HG03565 (cell line): ENCODE measurements around the gene BSCL2.
"Not testable (repeated sequence)": the region's sequence is repeated elsewhere in the genome, so short reads cannot be mapped to it uniquely, and the experiment has no call there.

Source experiments
- ATAC-seq: cut with Tn5 transposase; IDR thresholded peaks from one replicate; pipeline ENCODE4 v1.9.1; 2021; ENCODE audit warnings: mild to moderate bottlenecking, moderate library complexity; ENCODE audit not compliant: unreplicated experiment

Gene BSCL2

GRCh38 chr11:62719302-62719978 is 12.2 kb upstream of the BSCL2 start:
- no peak for ATAC-seq

- ATAC-seq, result no peak
Observed at GRCh38 chr11:62716816-62717215, 9.6 kb upstream of the BSCL2 start.

GRCh38 chr11:62716206-62716605 is 9.0 kb upstream of the BSCL2 start:
- no peak for ATAC-seq

- no peak for ATAC-seq
Observed at GRCh38 chr11:62715150-62716130, 8.2 kb upstream of the BSCL2 start.

GRCh38 chr11:62713343-62713742 is 6.1 kb upstream of the BSCL2 start:
- ATAC-seq, result no peak

GRCh38 chr11:62712861-62713260 is 5.6 kb upstream of the BSCL2 start:
- ATAC-seq, result no peak

GRCh38 chr11:62712276-62712812 is 5.1 kb upstream of the BSCL2 start:
- ATAC-seq, result no peak

GRCh38 chr11:62710001-62710345 is 2.7 kb upstream of the BSCL2 start:
- no peak for ATAC-seq

- ATAC-seq, result peak; percentile 55
Observed at GRCh38 chr11:62709247-62710000, 2.2 kb upstream of the BSCL2 start.

GRCh38 chr11:62708793-62709192 is 1.6 kb upstream of the BSCL2 start:
- ATAC-seq, result no peak

GRCh38 chr11:62708392-62708791 is 1.2 kb upstream of the BSCL2 start:
- no peak for ATAC-seq

GRCh38 chr11:62706850-62707247 is 375 bp downstream of the BSCL2 start:
- ATAC-seq, result no peak

GRCh38 chr11:62705880-62706849 is 1.1 kb downstream of the BSCL2 start:
- ATAC-seq, result peak; percentile 38

GRCh38 chr11:62705413-62705812 is 1.8 kb downstream of the BSCL2 start:
- no peak for ATAC-seq

- not testable (repeated sequence) for ATAC-seq
Observed at GRCh38 chr11:62703921-62704320, 3.3 kb downstream of the BSCL2 start.

- no peak for ATAC-seq
Observed at GRCh38 chr11:62702246-62702645, 5.0 kb downstream of the BSCL2 start.

GRCh38 chr11:62694455-62695167 is 12.6 kb downstream of the BSCL2 start:
- ATAC-seq, result no peak

- ATAC-seq, result not testable (repeated sequence)
Observed at GRCh38 chr11:62693624-62694023, 13.6 kb downstream of the BSCL2 start.

- ATAC-seq, result no peak
Observed at GRCh38 chr11:62689421-62690183, 17.6 kb downstream of the BSCL2 start, which contains the start of gene LRRN4CL. TSS of gene LRRN4CL (minus strand) at chr11:62689530. CDS start at chr11:62688508, 1,022 bp downstream.
